LNCaP clone FGC (cell line): Measurements from ENCODE around the gene SAMD4B.

Experiments
- DNase-seq: peaks from one replicate; pipeline ENCODE4 v3.0.0-alpha.2; 2011; ENCODE audit warnings: low read depth
- H3K4me3 ChIP-seq: 2 replicates; pipeline ENCODE4 v1.5.1; 2011; ENCODE audit warnings: mild to moderate bottlenecking, low read depth, low read length, control low read depth
- CTCF ChIP-seq: IDR thresholded peaks from 2 replicates; pipeline ENCODE4 v1.5.1; 2012; ENCODE audit warnings: mild to moderate bottlenecking; ENCODE audit not compliant: control insufficient read depth, insufficient read depth; ENCODE audit errors: extremely low read depth

The SAMD4B gene

GRCh38 chr19:39363901-39364457 lies 21.8 kb downstream of the SAMD4B start:
- no peak for TF ChIP-seq CTCF
- no peak for DNase-seq

GRCh38 chr19:39365531-39365930 lies 23.3 kb downstream of the SAMD4B start:
- TF ChIP-seq CTCF, result no peak
- H3K4me3 ChIP-seq, result no peak overlapping the region
- DNase-seq, result no peak

More at GRCh38 chr19:39363901-39364457, 21.8 kb downstream of the SAMD4B start:
- no peak overlapping the region for H3K4me3 ChIP-seq

GRCh38 chr19:39369200-39369599 lies 27.0 kb downstream of the SAMD4B start:
- TF ChIP-seq CTCF, result no peak
- H3K4me3 ChIP-seq, result no peak overlapping the region
- DNase-seq, result no peak

DNA sequence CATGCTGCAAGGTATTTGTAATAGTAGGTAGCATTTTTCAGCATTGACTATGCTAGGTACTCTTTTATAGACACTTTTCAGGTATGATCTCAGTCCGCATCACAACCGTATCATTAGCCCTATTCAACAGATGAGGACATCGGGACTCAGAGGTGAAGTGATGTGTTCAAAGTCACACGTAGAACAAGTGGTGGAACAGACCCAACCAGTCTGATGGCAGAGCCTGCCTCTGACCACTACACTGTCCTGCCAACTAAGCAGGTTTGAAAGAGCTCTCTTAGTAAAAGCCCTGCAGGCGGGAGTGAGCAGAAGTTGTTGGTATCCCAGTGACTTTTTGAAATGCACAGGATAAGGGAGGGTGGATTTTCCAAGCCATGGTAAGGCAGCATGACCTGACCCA lies 28.5 kb downstream of the SAMD4B start:
- no peak for DNase-seq
- no peak overlapping the region for H3K4me3 ChIP-seq
- TF ChIP-seq CTCF, result no peak

- TF ChIP-seq CTCF, result no peak
- no peak overlapping the region for H3K4me3 ChIP-seq
- no peak for DNase-seq
Observed at GRCh38 chr19:39372047-39372802, 30.0 kb downstream of the SAMD4B start.

DNA sequence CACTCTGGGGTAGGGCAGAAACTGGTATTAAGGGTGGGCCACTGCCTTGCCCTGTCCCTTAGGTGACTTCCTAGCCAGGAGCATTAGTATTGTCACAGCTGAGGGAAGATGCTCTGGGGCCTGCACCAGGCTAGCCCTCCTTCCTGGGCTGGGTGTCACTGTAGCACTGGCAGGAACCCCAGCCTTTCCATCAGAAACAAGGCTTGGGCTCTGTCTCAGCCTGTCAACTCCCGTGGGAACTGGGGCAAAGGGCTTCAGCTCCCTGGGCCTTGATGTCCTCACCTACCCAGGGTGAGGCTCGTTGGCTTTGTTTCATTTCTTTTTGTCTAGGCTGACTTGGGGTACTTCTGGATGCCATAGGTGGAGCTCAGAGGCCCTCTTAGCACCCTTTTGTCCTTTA lies 30.7 kb downstream of the SAMD4B start:
- no peak for DNase-seq
- H3K4me3 ChIP-seq, result no peak overlapping the region
- TF ChIP-seq CTCF, result no peak

DNA sequence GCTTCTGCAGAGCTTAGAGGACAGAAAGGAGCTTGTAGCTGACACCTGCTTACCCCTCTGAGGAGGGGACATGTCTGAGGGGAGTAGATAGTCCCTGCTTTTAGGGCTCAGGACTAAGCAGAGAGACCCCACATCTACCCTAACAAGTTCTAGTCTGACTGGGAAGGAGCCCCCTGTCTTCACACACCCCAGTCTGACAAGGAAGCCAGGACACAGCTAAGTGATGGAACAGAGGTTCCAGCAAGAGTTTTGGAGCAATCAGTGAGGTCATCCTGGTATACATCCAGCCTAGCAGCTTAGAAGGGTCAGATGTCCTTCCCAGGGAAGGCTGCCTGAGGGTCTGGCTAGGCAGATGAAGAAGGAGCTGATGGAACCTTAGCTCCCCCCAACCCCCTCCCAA lies 33.7 kb downstream of the SAMD4B start:
- TF ChIP-seq CTCF, result no peak
- no peak overlapping the region for H3K4me3 ChIP-seq
- no peak for DNase-seq
